HepG2 (cell line): ENCODE measurements around the gene RIPOR3. TPM values are rescaled to one million over a fixed set of nuclear protein-coding genes. Genes with fewer than 3 reads are reported as not detected.

ENCODE experiments used
- ERF ChIP-seq: IDR thresholded peaks from 2 replicates; pipeline ENCODE4 v1.6.1; 2018; ENCODE audit warnings: missing biosample characterization, missing genetic modification reagents
- MAZ ChIP-seq, 2 experiments: sonication (generic) in 1 of 2; formaldehyde crosslinking in 1 of 2; IDR thresholded peaks; 2 replicates each; pipeline versions ENCODE4 v1.5.0 to v1.6.1; 2012 to 2020; ENCODE audit warnings: low read depth in 2 of 2, mild to moderate bottlenecking in 2 of 2, borderline replicate concordance in 1 of 2, improper control_type of control experiment in 1 of 2, low read length in 1 of 2, missing genetic modification reagents in 1 of 2, moderate library complexity in 1 of 2
- POGZ ChIP-seq: sonication (generic); formaldehyde crosslinking; IDR thresholded peaks from 2 replicates; pipeline ENCODE4 v1.4.0; 2020; ENCODE audit warnings: mild to moderate bottlenecking, missing genetic modification reagents
- RFXAP ChIP-seq: sonication (generic); formaldehyde crosslinking; IDR thresholded peaks from 2 replicates; pipeline ENCODE4 v1.4.0; 2020; ENCODE audit warnings: missing genetic modification reagents, borderline replicate concordance
- SIN3A ChIP-seq: IDR thresholded peaks from 2 replicates; pipeline ENCODE4 v1.6.1; 2011; ENCODE audit warnings: low read depth, mild to moderate bottlenecking, control low read depth, low read length, borderline replicate concordance
- SPEN ChIP-seq: sonication (generic); formaldehyde crosslinking; IDR thresholded peaks from 2 replicates; pipeline ENCODE4 v1.5.1; 2020; ENCODE audit warnings: low read depth, mild to moderate bottlenecking, missing genetic modification reagents
- ZFAT ChIP-seq: sonication (generic); formaldehyde crosslinking; conservative IDR thresholded peaks from 2 replicates; pipeline ENCODE4 v1.8.1; 2023; ENCODE audit warnings: missing genetic modification reagents, inconsistent platforms
- ZMYM4 ChIP-seq: sonication (generic); formaldehyde crosslinking; IDR thresholded peaks from 2 replicates; pipeline ENCODE4 v1.8.1; 2023; ENCODE audit warnings: mild to moderate bottlenecking, missing genetic modification reagents
- ZNF24 ChIP-seq: fragments of 450-650 bp; IDR thresholded peaks from 2 replicates; pipeline ENCODE4 v1.6.1; 2017; ENCODE audit warnings: antibody characterized with exemption, mild to moderate bottlenecking
- ZNF383 ChIP-seq: sonication (generic); formaldehyde crosslinking; IDR thresholded peaks from 2 replicates; pipeline ENCODE4 v1.4.0; 2020; ENCODE audit warnings: missing genetic modification reagents, mild to moderate bottlenecking, borderline replicate concordance
- ZNF546 ChIP-seq: sonication (generic); formaldehyde crosslinking; conservative IDR thresholded peaks from 2 replicates; pipeline ENCODE4 v1.8.1; 2023; ENCODE audit warnings: mild to moderate bottlenecking, missing genetic modification reagents
- ZNF619 ChIP-seq: sonication (generic); formaldehyde crosslinking; IDR thresholded peaks from 2 replicates; pipeline ENCODE4 v1.4.0; 2020; ENCODE audit warnings: mild to moderate bottlenecking, missing genetic modification reagents
- ZNF629 ChIP-seq: sonication (generic); formaldehyde crosslinking; conservative IDR thresholded peaks from 2 replicates; pipeline ENCODE4 v1.5.0; 2020; ENCODE audit warnings: missing genetic modification reagents
- polyA plus RNA-seq, 8 experiments: library from polyadenylated mRNA; depleted of rRNA in 3 of 8; stranded (reverse) in 7 of 8; unstranded in 1 of 8; fragments of >200 nt; fragmentation: Illumina TruSeq in 4 of 8; extraction: Trizol in 4 of 8; gene quantifications; 2 replicates each; pipeline versions ENCODE4 v1.2.1 to v1.2.3, GENCODE V29; 2011 to 2016; ENCODE audit warnings: low read depth in 4 of 8, missing spikeins in 1 of 8, mixed read lengths in 1 of 8; ENCODE audit not compliant: insufficient read depth in 1 of 8
- total RNA-seq, 5 experiments: library from RNA; depleted of rRNA; stranded (reverse); fragments of >200 nt; fragmentation: Illumina TruSeq; extraction: Trizol; gene quantifications; 2 replicates each; pipeline ENCODE4 v1.2.3, GENCODE V29; 2016; ENCODE audit warnings: low read depth in 1 of 5
- TF ChIP-seq, protein P1 (sequence below): sonication (generic); formaldehyde crosslinking; conservative IDR thresholded peaks from 2 replicates; pipeline ENCODE4 v1.8.0; 2022; ENCODE audit warnings: mild to moderate bottlenecking, moderate library complexity, missing genetic modification reagents
- TF ChIP-seq, protein P2 (sequence below): sonication (generic); formaldehyde crosslinking; IDR thresholded peaks from 2 replicates; pipeline ENCODE4 v1.4.0; 2020; ENCODE audit warnings: missing genetic modification reagents, borderline replicate concordance
- TF ChIP-seq, protein P3 (sequence below): sonication (generic); formaldehyde crosslinking; IDR thresholded peaks from 2 replicates; pipeline ENCODE4 v1.5.1; 2020; ENCODE audit warnings: mild to moderate bottlenecking, missing genetic modification reagents, moderate library complexity
- TF ChIP-seq, protein P4 (sequence below): sonication (generic); formaldehyde crosslinking; IDR thresholded peaks from 2 replicates; pipeline ENCODE4 v1.4.0; 2020; ENCODE audit warnings: missing genetic modification reagents

RIPOR3 gene
- total and polyA plus RNA-seq, 2 of the 13 experiments (the other 11 are each of a cell fraction or from before 2014, with no cell fraction given), result 0.18 TPM; not detected in 1

DNA sequence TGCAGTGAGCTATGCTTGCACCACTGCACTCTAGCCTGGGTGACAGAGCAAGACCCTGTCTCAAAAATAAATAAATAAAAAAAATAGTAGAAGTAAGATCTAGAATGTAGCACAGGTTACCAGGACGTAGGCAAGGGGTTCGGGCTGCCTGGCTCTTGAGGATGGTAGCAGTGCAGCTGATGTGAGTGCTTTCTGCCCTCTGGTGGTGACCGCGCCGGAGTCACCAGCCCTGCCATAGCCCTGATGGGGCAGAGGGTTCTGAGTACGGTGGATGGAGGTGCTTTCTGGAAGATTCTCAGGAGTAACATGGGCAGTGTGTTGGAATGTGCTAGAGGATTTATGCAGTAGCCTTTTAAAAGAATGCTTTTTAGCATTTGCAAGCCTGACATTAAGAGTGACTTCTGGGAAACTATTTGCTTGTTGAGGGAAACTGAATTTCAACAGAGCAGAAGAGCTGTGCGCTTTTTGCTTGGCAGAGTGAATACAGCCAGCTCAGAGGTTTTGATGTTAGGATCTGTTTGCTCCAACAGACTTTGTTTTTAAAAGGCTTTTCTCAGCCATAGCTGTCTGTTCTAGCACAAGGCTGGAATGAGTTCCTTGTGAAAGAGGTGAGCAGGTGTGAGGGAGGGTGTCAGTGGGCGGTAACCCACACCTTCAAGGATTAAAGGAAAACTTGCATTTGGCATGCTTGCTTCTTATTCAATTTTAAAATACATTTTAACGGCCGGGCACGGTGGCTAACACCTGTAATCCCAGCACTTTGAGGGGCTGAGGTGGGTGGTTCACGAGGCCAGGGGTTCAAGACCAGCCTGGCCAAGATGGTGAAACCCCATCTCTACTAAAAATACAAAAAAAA, 115.2 kb downstream of the RIPOR3 start (continued):
- TF ChIP-seq SIN3A (no peak), ERF (0 out of 2 replicates have a peak, but pooled peaks have one; percentile 33), ZMYM4 (CRISPR knock-in tag) (no peak), ZNF546 (CRISPR knock-in tag) (no peak), MAZ (IDR thresholded peaks at IDR 0.05; ENCODE audit: borderline replicate concordance, low read depth, low read length) (0 out of 2 replicates have a peak, but pooled peaks have one; percentile 28), MAZ (CRISPR knock-in tag; IDR thresholded peaks at IDR 0.05; ENCODE audit: low read depth) (no peak), ZNF619 (CRISPR knock-in tag) (0 out of 2 replicates have a peak, but pooled peaks have one; percentile 43), POGZ (CRISPR knock-in tag) (no peak), SPEN (CRISPR knock-in tag) (peak; percentile 40; the same call in 1 of the 2 replicates), ZNF383 (CRISPR knock-in tag) (no peak), ZFAT (CRISPR knock-in tag) (no peak), ZNF24 (no peak), ZNF629 (no peak), RFXAP (CRISPR knock-in tag) (no peak)
- TF ChIP-seq, protein P1, sequence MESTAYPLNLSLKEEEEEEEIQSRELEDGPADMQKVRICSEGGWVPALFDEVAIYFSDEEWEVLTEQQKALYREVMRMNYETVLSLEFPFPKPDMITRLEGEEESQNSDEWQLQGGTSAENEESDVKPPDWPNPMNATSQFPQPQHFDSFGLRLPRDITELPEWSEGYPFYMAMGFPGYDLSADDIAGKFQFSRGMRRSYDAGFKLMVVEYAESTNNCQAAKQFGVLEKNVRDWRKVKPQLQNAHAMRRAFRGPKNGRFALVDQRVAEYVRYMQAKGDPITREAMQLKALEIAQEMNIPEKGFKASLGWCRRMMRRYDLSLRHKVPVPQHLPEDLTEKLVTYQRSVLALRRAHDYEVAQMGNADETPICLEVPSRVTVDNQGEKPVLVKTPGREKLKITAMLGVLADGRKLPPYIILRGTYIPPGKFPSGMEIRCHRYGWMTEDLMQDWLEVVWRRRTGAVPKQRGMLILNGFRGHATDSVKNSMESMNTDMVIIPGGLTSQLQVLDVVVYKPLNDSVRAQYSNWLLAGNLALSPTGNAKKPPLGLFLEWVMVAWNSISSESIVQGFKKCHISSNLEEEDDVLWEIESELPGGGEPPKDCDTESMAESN (CRISPR knock-in tag), result 0 out of 2 replicates have a peak, but pooled peaks have one; percentile 42
- TF ChIP-seq, protein P2, sequence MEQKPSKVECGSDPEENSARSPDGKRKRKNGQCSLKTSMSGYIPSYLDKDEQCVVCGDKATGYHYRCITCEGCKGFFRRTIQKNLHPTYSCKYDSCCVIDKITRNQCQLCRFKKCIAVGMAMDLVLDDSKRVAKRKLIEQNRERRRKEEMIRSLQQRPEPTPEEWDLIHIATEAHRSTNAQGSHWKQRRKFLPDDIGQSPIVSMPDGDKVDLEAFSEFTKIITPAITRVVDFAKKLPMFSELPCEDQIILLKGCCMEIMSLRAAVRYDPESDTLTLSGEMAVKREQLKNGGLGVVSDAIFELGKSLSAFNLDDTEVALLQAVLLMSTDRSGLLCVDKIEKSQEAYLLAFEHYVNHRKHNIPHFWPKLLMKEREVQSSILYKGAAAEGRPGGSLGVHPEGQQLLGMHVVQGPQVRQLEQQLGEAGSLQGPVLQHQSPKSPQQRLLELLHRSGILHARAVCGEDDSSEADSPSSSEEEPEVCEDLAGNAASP, result peak; percentile 55; the same call in 1 of the 2 replicates
- TF ChIP-seq, protein P3, sequence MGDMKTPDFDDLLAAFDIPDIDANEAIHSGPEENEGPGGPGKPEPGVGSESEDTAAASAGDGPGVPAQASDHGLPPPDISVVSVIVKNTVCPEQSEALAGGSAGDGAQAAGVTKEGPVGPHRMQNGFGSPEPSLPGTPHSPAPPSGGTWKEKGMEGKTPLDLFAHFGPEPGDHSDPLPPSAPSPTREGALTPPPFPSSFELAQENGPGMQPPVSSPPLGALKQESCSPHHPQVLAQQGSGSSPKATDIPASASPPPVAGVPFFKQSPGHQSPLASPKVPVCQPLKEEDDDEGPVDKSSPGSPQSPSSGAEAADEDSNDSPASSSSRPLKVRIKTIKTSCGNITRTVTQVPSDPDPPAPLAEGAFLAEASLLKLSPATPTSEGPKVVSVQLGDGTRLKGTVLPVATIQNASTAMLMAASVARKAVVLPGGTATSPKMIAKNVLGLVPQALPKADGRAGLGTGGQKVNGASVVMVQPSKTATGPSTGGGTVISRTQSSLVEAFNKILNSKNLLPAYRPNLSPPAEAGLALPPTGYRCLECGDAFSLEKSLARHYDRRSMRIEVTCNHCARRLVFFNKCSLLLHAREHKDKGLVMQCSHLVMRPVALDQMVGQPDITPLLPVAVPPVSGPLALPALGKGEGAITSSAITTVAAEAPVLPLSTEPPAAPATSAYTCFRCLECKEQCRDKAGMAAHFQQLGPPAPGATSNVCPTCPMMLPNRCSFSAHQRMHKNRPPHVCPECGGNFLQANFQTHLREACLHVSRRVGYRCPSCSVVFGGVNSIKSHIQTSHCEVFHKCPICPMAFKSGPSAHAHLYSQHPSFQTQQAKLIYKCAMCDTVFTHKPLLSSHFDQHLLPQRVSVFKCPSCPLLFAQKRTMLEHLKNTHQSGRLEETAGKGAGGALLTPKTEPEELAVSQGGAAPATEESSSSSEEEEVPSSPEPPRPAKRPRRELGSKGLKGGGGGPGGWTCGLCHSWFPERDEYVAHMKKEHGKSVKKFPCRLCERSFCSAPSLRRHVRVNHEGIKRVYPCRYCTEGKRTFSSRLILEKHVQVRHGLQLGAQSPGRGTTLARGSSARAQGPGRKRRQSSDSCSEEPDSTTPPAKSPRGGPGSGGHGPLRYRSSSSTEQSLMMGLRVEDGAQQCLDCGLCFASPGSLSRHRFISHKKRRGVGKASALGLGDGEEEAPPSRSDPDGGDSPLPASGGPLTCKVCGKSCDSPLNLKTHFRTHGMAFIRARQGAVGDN (CRISPR knock-in tag), result peak; percentile 53; the same call in 1 of the 2 replicates
- TF ChIP-seq, protein P4, sequence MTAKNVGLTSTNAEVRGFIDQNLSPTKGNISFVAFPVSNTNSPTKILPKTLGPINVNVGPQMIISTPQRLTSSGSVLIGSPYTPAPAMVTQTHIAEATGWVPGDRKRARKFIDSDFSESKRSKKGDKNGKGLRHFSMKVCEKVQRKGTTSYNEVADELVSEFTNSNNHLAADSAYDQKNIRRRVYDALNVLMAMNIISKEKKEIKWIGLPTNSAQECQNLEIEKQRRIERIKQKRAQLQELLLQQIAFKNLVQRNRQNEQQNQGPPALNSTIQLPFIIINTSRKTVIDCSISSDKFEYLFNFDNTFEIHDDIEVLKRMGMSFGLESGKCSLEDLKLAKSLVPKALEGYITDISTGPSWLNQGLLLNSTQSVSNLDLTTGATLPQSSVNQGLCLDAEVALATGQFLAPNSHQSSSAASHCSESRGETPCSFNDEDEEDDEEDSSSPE (CRISPR knock-in tag), result no peak
